ENCODE results near the gene DMKN. TPM values are rescaled to one million over a fixed set of nuclear protein-coding genes. Genes with fewer than 3 reads are reported as not detected.
A peak's percentile ranks its signal among the peaks of the same experiment; 100 is the strongest.

Gene DMKN
- total and polyA plus RNA-seq, 2 donors (not counting 1 experiment from before 2014, with no cell fraction given), result 2.8 to 14.2 TPM

- Histone ChIP-seq H3K4me1 (ENCODE audit: control insufficient read depth, extremely low read depth, insufficient read depth, low read length) (peaks cover 8% of the 10 kb centered on the region), H3K9ac (ENCODE audit: insufficient read depth, low read length) (no peak overlapping the region), H3K27ac (ENCODE audit: insufficient read depth, low read length) (no peak overlapping the region), H2AFZ (ENCODE audit: low read length) (peak overlapping the region; percentile 50), H3K79me2 (ENCODE audit: control insufficient read depth, insufficient read depth, low read length) (no peaks in the 10 kb centered on the region), H3K36me3 (ENCODE audit: control insufficient read depth, insufficient read depth, low read length) (no peaks in the 10 kb centered on the region), H4K20me1 (ENCODE audit: control insufficient read depth, extremely low read depth, insufficient read depth, low read length) (no peaks in the 10 kb centered on the region), H3K9me3 (ENCODE audit: control insufficient read depth, insufficient read depth, low read depth, low read length) (no peaks in the 10 kb centered on the region), H3K27me3 (ENCODE audit: control insufficient read depth, insufficient read depth, low read length) (no peaks in the 10 kb centered on the region), H3K4me3 (replicated peaks in 1 of 4; ENCODE audit: control extremely low read depth in 1 of 4, insufficient read depth in 1 of 4, low read depth in 3 of 4, low read length in 4 of 4) (no peak overlapping the region), H3K4me2 (ENCODE audit: extremely low read depth, insufficient read depth, low read length) (no peak overlapping the region)
- peak; percentile 7 to 25 for DNase-seq (ENCODE audit: low read depth in 2 of 2)
- TF ChIP-seq CTCF (conservative IDR thresholded peaks at IDR 0.05 in 1 of 2, IDR thresholded peaks at IDR 0.05 in 1 of 2; ENCODE audit: low read depth in 1 of 2, low read length in 2 of 2) (no peak), EZH2 (IDR thresholded peaks at IDR 0.05; ENCODE audit: low read length, missing control alignments) (no peak)
Observed at GRCh38 chr19:35519291-35519690, 5.8 kb upstream of the DMKN start.

GRCh38 chr19:35518313-35518712 lies 4.9 kb upstream of the DMKN start:
- peak; percentile 92 for DNase-seq (ENCODE audit: low read depth in 2 of 2)
- Histone ChIP-seq H3K9ac (ENCODE audit: insufficient read depth, low read length) (no peak overlapping the region), H3K9me3 (ENCODE audit: control insufficient read depth, insufficient read depth, low read depth, low read length) (no peaks in the 10 kb centered on the region), H3K4me1 (ENCODE audit: control insufficient read depth, extremely low read depth, insufficient read depth, low read length) (peaks cover 11% of the 10 kb centered on the region), H3K36me3 (ENCODE audit: control insufficient read depth, insufficient read depth, low read length) (no peaks in the 10 kb centered on the region), H4K20me1 (ENCODE audit: control insufficient read depth, extremely low read depth, insufficient read depth, low read length) (no peaks in the 10 kb centered on the region), H3K79me2 (ENCODE audit: control insufficient read depth, insufficient read depth, low read length) (no peaks in the 10 kb centered on the region), H3K4me3 (replicated peaks in 1 of 4; ENCODE audit: control extremely low read depth in 1 of 4, insufficient read depth in 1 of 4, low read depth in 3 of 4, low read length in 4 of 4) (no peak overlapping the region), H3K27me3 (ENCODE audit: control insufficient read depth, insufficient read depth, low read length) (no peaks in the 10 kb centered on the region), H3K27ac (ENCODE audit: insufficient read depth, low read length) (peak overlapping the region; percentile 53), H3K4me2 (ENCODE audit: extremely low read depth, insufficient read depth, low read length) (no peak overlapping the region), H2AFZ (ENCODE audit: low read length) (no peak overlapping the region)
- TF ChIP-seq CTCF (conservative IDR thresholded peaks at IDR 0.05 in 1 of 2, IDR thresholded peaks at IDR 0.05 in 1 of 2; ENCODE audit: low read depth in 1 of 2, low read length in 2 of 2), result no peak
- no peak for TF ChIP-seq EZH2 (IDR thresholded peaks at IDR 0.05; ENCODE audit: low read length, missing control alignments)

- Histone ChIP-seq H3K4me1 (ENCODE audit: control insufficient read depth, extremely low read depth, insufficient read depth, low read length) (peaks cover 11% of the 10 kb centered on the region), H3K4me2 (ENCODE audit: extremely low read depth, insufficient read depth, low read length) (no peak overlapping the region), H3K27ac (ENCODE audit: insufficient read depth, low read length) (no peak overlapping the region), H2AFZ (ENCODE audit: low read length) (no peak overlapping the region), H4K20me1 (ENCODE audit: control insufficient read depth, extremely low read depth, insufficient read depth, low read length) (no peaks in the 10 kb centered on the region), H3K79me2 (ENCODE audit: control insufficient read depth, insufficient read depth, low read length) (no peaks in the 10 kb centered on the region), H3K27me3 (ENCODE audit: control insufficient read depth, insufficient read depth, low read length) (peaks cover 2% of the 10 kb centered on the region), H3K36me3 (ENCODE audit: control insufficient read depth, insufficient read depth, low read length) (no peaks in the 10 kb centered on the region), H3K9ac (ENCODE audit: insufficient read depth, low read length) (no peak overlapping the region), H3K4me3 (replicated peaks in 1 of 4; ENCODE audit: control extremely low read depth in 1 of 4, insufficient read depth in 1 of 4, low read depth in 3 of 4, low read length in 4 of 4) (no peak overlapping the region), H3K9me3 (ENCODE audit: control insufficient read depth, insufficient read depth, low read depth, low read length) (no peaks in the 10 kb centered on the region)
- no peak for DNase-seq (ENCODE audit: low read depth in 2 of 2)
- TF ChIP-seq EZH2 (IDR thresholded peaks at IDR 0.05; ENCODE audit: low read length, missing control alignments) (no peak), CTCF (conservative IDR thresholded peaks at IDR 0.05 in 1 of 2, IDR thresholded peaks at IDR 0.05 in 1 of 2; ENCODE audit: low read depth in 1 of 2, low read length in 2 of 2) (no peak)
Observed at GRCh38 chr19:35517342-35517741, 3.9 kb upstream of the DMKN start.
